Measurements from ENCODE around the gene MRPL54. TPM values are rescaled to one million over a fixed set of nuclear protein-coding genes. Genes with fewer than 3 reads are reported as not detected.

Gene MRPL54
- polyA plus RNA-seq, 1 donor from 2014 or later, result 74.7 TPM

DNA sequence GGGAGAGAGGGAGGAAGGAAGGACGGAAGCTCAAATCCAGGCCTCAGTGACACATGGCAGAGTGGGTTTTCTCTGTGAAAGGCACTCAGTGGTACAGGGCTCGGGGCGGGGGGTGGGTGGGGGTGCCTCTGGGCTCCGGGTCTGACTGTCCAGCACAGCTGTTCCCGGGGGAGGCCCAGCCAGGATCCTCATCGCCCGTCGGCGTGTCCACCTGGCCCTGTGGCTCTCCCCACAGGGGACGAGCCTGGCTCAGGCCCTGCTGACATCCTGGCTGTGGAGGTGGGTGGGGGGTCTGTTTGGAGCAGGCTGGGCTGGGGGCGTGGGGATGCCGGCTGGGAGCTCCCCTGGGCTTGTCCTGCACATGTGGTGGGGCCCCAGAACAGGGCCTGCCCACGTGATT is 41.9 kb downstream of the MRPL54 start:
- Histone ChIP-seq H3K9me3 (ENCODE audit: low read length) (no peaks in the 10 kb centered on the region), H3K27ac (ENCODE audit: low read length) (no peak overlapping the region), H3K9me2 (ENCODE audit: insufficient read depth, low read length) (no peaks in the 10 kb centered on the region), H3F3A (ENCODE audit: insufficient read depth, low read length, poor library complexity, severe bottlenecking) (no peaks in the 10 kb centered on the region), H4K20me1 (ENCODE audit: insufficient read depth) (no peaks in the 10 kb centered on the region), H2AFZ (ENCODE audit: low read depth, low read length) (no peak overlapping the region), H3K9ac (ENCODE audit: low read length) (no peak overlapping the region), H3K4me2 (ENCODE audit: low read length) (no peak overlapping the region), H3K4me3 (ENCODE audit: low read length) (no peak overlapping the region), H3K27me3 (ENCODE audit: insufficient read depth, low read depth, low read length) (peaks cover 7% of the 10 kb centered on the region), H3K36me3 (ENCODE audit: insufficient read depth, low read length) (no peaks in the 10 kb centered on the region), H3K79me2 (replicated peaks; ENCODE audit: insufficient read depth, low read length) (no peaks in the 10 kb centered on the region)
- TF ChIP-seq SMC3 (conservative IDR thresholded peaks at IDR 0.05; ENCODE audit: poor library complexity) (no peak), MXI1 (conservative IDR thresholded peaks at IDR 0.05; ENCODE audit: poor library complexity, severe bottlenecking) (no peak), POLR2AphosphoS5 (IDR thresholded peaks at IDR 0.05) (no peak), EZH2 (IDR thresholded peaks at IDR 0.05; ENCODE audit: borderline replicate concordance, insufficient read depth, low read length, poor library complexity, severe bottlenecking) (no peak), TAF1 (IDR thresholded peaks at IDR 0.05; ENCODE audit: low read depth) (no peak), RAD21 (conservative IDR thresholded peaks at IDR 0.05) (no peak)
- TF ChIP-seq, protein P1, sequence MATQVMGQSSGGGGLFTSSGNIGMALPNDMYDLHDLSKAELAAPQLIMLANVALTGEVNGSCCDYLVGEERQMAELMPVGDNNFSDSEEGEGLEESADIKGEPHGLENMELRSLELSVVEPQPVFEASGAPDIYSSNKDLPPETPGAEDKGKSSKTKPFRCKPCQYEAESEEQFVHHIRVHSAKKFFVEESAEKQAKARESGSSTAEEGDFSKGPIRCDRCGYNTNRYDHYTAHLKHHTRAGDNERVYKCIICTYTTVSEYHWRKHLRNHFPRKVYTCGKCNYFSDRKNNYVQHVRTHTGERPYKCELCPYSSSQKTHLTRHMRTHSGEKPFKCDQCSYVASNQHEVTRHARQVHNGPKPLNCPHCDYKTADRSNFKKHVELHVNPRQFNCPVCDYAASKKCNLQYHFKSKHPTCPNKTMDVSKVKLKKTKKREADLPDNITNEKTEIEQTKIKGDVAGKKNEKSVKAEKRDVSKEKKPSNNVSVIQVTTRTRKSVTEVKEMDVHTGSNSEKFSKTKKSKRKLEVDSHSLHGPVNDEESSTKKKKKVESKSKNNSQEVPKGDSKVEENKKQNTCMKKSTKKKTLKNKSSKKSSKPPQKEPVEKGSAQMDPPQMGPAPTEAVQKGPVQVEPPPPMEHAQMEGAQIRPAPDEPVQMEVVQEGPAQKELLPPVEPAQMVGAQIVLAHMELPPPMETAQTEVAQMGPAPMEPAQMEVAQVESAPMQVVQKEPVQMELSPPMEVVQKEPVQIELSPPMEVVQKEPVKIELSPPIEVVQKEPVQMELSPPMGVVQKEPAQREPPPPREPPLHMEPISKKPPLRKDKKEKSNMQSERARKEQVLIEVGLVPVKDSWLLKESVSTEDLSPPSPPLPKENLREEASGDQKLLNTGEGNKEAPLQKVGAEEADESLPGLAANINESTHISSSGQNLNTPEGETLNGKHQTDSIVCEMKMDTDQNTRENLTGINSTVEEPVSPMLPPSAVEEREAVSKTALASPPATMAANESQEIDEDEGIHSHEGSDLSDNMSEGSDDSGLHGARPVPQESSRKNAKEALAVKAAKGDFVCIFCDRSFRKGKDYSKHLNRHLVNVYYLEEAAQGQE (IDR thresholded peaks at IDR 0.05; ENCODE audit: borderline replicate concordance), result no peak

DNA sequence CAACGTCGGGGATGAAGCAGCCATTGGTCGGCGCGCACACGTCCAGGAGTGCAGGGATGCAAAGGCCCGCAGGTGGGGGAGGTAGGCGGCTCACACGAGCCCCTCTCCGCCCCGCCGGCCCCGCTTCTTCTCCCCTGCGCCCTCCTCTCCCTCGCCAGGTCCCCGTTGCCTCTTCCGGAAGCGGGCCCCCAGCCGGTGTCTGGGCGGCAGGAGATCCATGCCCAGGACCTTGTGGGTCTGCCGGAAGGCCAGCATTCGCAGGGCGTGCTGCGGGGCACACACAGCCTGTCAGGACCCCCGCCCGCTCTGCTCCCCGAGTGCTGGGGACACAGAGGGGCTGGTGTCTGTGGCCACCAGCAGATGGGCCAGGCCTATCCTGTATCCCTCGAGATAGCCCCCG is 43.4 kb downstream of the MRPL54 start:
- no peaks in the 10 kb centered on the region for H3K79me2 ChIP-seq (replicated peaks; ENCODE audit: insufficient read depth, low read length)
- no peaks in the 10 kb centered on the region for H3K9me2 ChIP-seq (ENCODE audit: insufficient read depth, low read length)
- H2AFZ ChIP-seq (ENCODE audit: low read depth, low read length), result no peak overlapping the region
- H3K9me3 ChIP-seq (ENCODE audit: low read length), result no peaks in the 10 kb centered on the region
- no peak overlapping the region for H3K27ac ChIP-seq (ENCODE audit: low read length)
- H3K36me3 ChIP-seq (ENCODE audit: insufficient read depth, low read length), result no peaks in the 10 kb centered on the region
- H3K9ac ChIP-seq (ENCODE audit: low read length), result no peak overlapping the region
- no peak overlapping the region for H3K4me3 ChIP-seq (ENCODE audit: low read length)
- TF ChIP-seq, protein P1 (IDR thresholded peaks at IDR 0.05; ENCODE audit: borderline replicate concordance), result no peak
- no peak for TF ChIP-seq EP300 (conservative IDR thresholded peaks at IDR 0.05; ENCODE audit: poor library complexity, severe bottlenecking)
- TF ChIP-seq TAF1 (IDR thresholded peaks at IDR 0.05; ENCODE audit: low read depth), result no peak
- TF ChIP-seq SMC3 (conservative IDR thresholded peaks at IDR 0.05; ENCODE audit: poor library complexity), result no peak
- no peak for TF ChIP-seq POLR2AphosphoS5 (IDR thresholded peaks at IDR 0.05)
- TF ChIP-seq, protein P2, sequence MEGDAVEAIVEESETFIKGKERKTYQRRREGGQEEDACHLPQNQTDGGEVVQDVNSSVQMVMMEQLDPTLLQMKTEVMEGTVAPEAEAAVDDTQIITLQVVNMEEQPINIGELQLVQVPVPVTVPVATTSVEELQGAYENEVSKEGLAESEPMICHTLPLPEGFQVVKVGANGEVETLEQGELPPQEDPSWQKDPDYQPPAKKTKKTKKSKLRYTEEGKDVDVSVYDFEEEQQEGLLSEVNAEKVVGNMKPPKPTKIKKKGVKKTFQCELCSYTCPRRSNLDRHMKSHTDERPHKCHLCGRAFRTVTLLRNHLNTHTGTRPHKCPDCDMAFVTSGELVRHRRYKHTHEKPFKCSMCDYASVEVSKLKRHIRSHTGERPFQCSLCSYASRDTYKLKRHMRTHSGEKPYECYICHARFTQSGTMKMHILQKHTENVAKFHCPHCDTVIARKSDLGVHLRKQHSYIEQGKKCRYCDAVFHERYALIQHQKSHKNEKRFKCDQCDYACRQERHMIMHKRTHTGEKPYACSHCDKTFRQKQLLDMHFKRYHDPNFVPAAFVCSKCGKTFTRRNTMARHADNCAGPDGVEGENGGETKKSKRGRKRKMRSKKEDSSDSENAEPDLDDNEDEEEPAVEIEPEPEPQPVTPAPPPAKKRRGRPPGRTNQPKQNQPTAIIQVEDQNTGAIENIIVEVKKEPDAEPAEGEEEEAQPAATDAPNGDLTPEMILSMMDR (IDR thresholded peaks at IDR 0.05; ENCODE audit: poor library complexity, severe bottlenecking), result no peak
- TF ChIP-seq EZH2 (IDR thresholded peaks at IDR 0.05; ENCODE audit: borderline replicate concordance, insufficient read depth, low read length, poor library complexity, severe bottlenecking), result no peak
- TF ChIP-seq RAD21 (conservative IDR thresholded peaks at IDR 0.05), result no peak
- TF ChIP-seq MXI1 (conservative IDR thresholded peaks at IDR 0.05; ENCODE audit: poor library complexity, severe bottlenecking), result no peak
- no peaks in the 10 kb centered on the region for H3F3A ChIP-seq (ENCODE audit: insufficient read depth, low read length, poor library complexity, severe bottlenecking)
- H3K4me2 ChIP-seq (ENCODE audit: low read length), result no peak overlapping the region
- no peaks in the 10 kb centered on the region for H4K20me1 ChIP-seq (ENCODE audit: insufficient read depth)
- peaks cover 7% of the 10 kb centered on the region for H3K27me3 ChIP-seq (ENCODE audit: insufficient read depth, low read depth, low read length)

Data from neural cell (in vitro differentiated cells).